Measurements from ENCODE around the gene C13orf46. TPM values are rescaled to one million over a fixed set of nuclear protein-coding genes. Genes with fewer than 3 reads are reported as not detected.
"Not testable (repeated sequence)": the region's sequence is repeated elsewhere in the genome, so short reads cannot be mapped to it uniquely, and the experiment has no call there.

C13orf46 gene
- 1 to 10 TPM; 4.0 to 4.9 TPM for total RNA-seq

DNA sequence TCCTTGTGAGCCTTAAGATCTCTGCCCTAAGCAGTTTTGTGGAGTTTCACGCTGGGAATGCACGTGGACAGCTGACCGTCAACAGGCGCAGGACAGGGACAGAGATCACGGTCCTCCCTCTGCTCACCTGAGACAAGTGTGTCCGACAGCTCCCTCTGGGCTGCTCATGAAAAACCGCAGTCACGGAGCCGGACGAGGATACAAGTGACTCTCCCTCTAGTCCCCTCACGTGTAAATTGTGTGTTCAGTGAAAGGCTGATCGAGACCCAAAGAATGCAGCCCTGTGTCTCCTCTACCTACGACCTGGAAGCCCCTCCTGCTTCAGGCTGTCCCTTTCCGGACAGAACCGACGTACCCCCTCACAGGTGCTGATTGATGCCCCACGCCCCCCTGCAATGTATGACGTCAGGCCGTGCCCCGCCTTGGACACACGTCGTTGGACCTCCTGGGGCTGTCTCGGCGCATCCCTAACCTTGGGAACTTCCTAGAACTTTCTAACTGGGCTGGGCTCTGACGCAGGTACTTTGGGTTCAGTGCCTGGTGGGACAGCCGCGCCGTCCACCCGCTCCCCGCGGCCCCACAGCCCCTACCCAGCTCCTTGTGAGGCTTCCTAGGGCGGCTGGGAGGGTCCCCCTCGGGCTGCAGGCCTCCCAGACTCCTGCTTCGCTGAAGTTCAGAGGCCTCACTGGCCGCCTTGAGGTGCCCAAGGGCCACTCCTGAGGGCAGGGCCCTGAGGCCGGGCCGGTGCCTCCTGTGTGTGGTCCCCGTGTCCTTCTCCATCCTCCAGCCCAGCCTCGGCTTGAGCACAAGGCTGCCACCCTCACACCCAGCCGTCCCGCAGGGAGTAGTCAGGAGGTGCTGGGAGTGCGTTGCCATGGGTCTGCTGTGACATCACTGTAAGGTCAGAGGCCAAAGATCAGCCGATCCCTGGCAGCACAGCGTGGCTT, at the start of gene C13orf46:
Gene C13orf46, minus strand, starts transcription at position 859 of the 947 bp plus-strand sequence. Its CDS starts 79 bp downstream, at position 780.
- Mint-ChIP-seq H3K4me3 (no peak within 1 kb of the TSS), H3K36me3 (peaks cover 4% of the 10 kb centered on the region), H3K27me3 (no peaks in the 10 kb centered on the region), H3K27ac (no peak within 1 kb of the TSS), H3K9me3 (no peaks in the 10 kb centered on the region), H3K4me1 (no peaks in the 10 kb centered on the region)
- ATAC-seq (ENCODE audit: low read depth) (no peak), DNase-seq (no peak)
- POLR2A ChIA-PET = no interaction called here

DNA sequence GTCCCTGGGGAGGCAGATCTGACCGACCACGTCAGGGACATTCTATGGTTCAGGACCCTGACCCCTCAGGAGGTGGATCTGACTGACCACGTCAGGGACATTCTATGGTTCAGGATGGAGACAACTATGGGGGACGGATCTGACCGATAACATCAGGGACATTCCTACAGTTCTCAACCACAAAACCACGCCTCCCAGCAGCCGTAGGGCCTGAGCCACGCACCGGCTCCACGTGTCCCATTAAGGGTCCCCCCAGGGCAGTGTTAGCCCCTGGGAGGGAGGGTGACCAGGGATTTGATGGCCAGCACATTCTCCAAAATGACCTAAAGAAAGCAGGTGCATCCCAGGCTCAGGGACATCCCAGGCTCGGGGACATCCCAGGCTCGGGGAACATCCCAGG, 49.0 kb upstream of the C13orf46 start:
- H3K4me1 Mint-ChIP-seq = peaks cover 2% of the 10 kb centered on the region
- no peak for DNase-seq
- no peaks in the 10 kb centered on the region for H3K27me3 Mint-ChIP-seq
- H3K9me3 Mint-ChIP-seq = no peaks in the 10 kb centered on the region
- no peak overlapping the region for H3K27ac Mint-ChIP-seq
- ATAC-seq (ENCODE audit: low read depth) = no peak
- no peak overlapping the region for H3K4me3 Mint-ChIP-seq
- POLR2A ChIA-PET = no interaction called here
- H3K36me3 Mint-ChIP-seq = no peaks in the 10 kb centered on the region

DNA sequence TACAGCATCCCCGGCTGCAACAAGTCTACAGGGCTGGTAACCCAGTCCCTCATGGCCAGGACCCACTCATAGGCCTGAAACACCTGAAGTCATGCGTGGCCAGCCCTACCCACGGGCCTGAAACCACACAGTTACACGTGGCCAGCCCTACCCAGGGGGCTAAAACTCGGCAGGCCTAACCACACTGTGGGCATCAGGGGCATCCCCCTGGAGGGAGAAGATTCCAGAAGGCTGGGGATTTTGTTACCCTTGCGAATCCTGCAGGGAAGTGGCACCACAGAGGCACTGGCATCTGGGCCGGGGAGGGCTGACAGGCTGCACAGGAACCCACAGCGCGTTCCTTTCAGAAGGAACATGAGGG, 48.4 kb upstream of the C13orf46 start:
- ATAC-seq (ENCODE audit: low read depth) = no peak
- POLR2A ChIA-PET = no interaction called here
- peaks cover 2% of the 10 kb centered on the region for H3K4me1 Mint-ChIP-seq
- H3K9me3 Mint-ChIP-seq = no peaks in the 10 kb centered on the region
- no peaks in the 10 kb centered on the region for H3K27me3 Mint-ChIP-seq
- no peak for DNase-seq
- H3K4me3 Mint-ChIP-seq = no peak overlapping the region
- no peak overlapping the region for H3K27ac Mint-ChIP-seq
- H3K36me3 Mint-ChIP-seq = no peaks in the 10 kb centered on the region

DNA sequence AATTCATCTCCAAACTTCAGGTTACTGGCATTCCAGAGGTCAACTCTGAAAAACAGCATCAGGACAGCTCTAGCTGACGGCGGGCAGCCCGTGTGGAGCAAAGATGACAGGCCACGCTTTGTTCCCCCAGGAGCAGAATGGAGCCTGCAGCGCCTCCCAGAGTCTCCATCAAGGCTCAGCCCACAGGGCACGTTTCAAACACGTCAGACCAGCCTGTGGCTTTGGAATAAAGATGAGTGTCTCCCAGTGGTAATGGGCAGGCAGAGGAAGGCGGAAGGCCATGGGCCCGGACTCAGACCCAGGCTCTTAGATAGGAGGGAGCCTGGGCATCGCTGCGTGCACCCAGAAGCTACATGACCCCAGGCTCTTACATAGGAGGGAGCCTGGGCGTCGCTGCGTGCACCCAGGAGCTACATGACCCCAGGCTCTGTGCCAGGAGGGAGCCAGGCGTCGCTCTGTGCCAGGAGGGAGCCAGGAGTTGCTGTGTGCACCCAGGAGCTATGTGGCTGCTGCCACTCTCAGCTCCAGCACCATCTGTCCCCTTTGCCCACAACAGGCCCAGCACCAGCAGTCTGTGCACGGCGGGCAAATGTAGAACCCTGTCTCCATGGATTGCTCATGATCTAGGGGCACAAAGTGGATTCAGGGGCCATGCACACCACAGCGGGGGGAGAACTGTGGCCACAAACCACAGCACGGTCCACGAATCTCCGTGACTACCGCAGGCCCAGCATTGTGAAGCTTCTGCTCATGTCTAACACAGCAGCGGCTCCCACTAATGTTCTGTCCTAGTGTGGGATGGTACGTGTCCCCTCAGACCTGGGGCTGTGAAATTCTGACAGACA, 47.8 kb upstream of the C13orf46 start:
- no peak overlapping the region for H3K4me3 Mint-ChIP-seq
- ATAC-seq (ENCODE audit: low read depth) = no peak
- H3K27ac Mint-ChIP-seq = no peak overlapping the region
- POLR2A ChIA-PET = no interaction called here
- DNase-seq = no peak
- no peaks in the 10 kb centered on the region for H3K36me3 Mint-ChIP-seq
- no peaks in the 10 kb centered on the region for H3K9me3 Mint-ChIP-seq
- no peaks in the 10 kb centered on the region for H3K27me3 Mint-ChIP-seq
- H3K4me1 Mint-ChIP-seq = peaks cover 3% of the 10 kb centered on the region

DNA sequence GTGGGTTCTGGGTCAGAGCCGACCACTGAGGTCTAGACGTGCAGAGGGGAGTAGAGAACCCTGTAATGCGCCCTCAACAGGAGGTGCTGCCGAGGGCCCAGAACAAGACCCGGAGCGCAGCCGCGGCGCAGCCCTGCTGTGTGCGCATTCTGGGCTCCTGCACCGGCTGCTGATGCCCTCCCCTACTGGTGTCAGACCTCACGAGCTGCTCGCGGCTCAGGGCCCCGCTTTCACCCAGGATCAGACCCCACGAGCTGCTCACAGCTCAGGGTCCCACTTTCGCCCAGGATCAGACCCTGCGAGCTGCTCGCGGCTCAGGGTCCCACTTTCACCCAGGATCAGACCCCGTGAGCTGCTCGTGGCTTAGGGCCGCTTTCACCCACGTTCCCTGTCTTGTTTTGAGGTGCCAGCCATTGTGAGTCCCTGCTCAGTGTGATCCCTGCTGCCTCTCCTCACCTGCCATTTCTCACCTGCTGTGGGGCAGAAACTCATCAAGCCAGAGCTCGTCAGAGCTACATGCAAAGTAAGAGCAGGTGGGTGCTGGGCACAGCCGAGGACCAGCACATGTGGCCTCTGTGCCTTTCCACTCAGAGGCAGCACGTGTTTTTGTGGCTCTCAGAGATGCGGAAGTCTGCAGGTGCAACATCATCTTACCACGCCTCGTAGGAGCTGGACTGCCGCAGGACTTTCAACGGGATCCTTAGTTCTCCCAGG, 47.0 kb upstream of the C13orf46 start:
- DNase-seq = no peak
- Mint-ChIP-seq H3K27me3 (no peaks in the 10 kb centered on the region), H3K27ac (no peak overlapping the region), H3K4me1 (peaks cover 6% of the 10 kb centered on the region), H3K9me3 (no peaks in the 10 kb centered on the region), H3K4me3 (no peak overlapping the region), H3K36me3 (peaks cover 1% of the 10 kb centered on the region)
- POLR2A ChIA-PET = no interaction called here
- no peak for ATAC-seq (ENCODE audit: low read depth)

DNA sequence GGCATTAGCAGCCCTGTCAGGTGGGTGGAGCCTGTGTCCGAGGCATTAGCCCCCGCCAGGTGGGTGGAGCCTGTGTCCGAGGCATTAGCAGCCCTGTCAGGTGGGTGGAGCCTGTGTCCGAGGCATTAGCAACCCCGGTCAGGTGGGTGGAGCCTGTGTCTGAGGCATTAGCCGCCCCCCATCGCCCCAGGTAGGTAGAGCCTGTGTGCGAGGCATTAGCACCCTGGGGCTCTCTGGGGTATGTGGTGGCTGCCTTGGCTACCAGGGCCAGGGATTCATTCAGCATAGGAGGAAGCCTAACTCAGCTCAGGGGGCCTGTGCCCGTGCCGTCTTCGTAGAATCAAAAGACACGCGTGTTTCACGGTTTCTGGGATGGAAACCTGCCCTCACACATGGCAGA, 46.3 kb upstream of the C13orf46 start:
- ATAC-seq (ENCODE audit: low read depth); POLR2A ChIA-PET; H3K36me3 Mint-ChIP-seq; H3K9me3 Mint-ChIP-seq; H3K27ac Mint-ChIP-seq; H3K4me3 Mint-ChIP-seq; DNase-seq; H3K27me3 Mint-ChIP-seq; H3K4me1 Mint-ChIP-seq: not testable (repeated sequence)

DNA sequence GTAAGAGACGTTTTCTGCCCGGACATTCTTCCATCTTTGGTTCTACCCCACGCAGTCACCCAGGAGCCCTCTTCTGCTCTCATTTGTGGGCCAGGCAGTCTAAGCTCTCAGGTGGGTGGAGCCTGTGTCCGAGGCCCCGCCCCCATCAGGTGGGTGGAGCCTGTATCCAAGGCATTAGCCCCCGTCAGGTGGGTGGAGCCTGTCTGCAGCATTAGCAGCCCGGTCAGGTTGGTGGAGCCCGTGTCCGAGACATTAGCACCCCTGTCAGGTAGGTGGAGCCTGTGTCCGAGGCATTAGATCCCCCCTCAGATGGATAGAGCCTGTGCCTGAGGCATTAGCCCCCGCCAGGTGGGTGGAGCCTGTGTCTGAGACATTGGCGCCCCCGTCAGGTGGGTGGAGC, 45.5 kb upstream of the C13orf46 start:
- no peak overlapping the region for H3K27ac Mint-ChIP-seq
- POLR2A ChIA-PET = no interaction called here
- DNase-seq (no peak), ATAC-seq (ENCODE audit: low read depth) (no peak)
- H3K36me3 Mint-ChIP-seq = peaks cover 3% of the 10 kb centered on the region
- H3K27me3 Mint-ChIP-seq = no peaks in the 10 kb centered on the region
- H3K9me3 Mint-ChIP-seq = no peaks in the 10 kb centered on the region
- peaks cover 6% of the 10 kb centered on the region for H3K4me1 Mint-ChIP-seq
- no peak overlapping the region for H3K4me3 Mint-ChIP-seq

DNA sequence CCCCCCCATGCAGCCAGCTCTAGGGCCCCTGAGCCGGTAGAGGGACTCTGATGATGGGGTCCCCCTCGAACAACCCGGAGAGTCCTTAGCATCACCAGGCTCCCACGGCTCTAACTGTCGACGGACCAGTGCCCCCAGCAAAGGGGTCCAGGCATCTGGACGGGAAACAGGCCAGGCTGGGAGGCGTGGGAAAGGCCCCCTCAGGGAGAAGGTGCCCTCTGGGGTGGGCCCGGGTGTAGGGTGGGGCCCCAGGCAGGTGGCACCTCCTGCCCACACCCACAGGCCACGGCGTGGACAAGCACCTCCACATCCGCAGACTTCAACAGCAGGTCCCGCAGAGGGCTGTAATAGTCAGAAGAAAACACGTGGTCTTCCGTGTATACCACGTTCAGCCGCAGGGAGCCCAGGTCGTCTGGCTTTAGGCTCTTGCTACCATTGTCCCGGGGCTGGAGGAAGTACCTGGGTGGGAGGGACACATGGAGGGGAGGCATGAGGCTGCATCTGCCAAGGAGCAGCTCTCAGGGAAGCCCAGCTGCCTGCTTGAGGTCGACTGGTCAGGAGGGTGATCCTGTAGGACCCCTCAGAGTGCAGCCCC, 44.7 kb upstream of the C13orf46 start:
- no peak overlapping the region for H3K4me3 Mint-ChIP-seq
- DNase-seq (no peak), ATAC-seq (ENCODE audit: low read depth) (no peak)
- H3K36me3 Mint-ChIP-seq = peaks cover 3% of the 10 kb centered on the region
- H3K4me1 Mint-ChIP-seq = peaks cover 4% of the 10 kb centered on the region
- H3K27ac Mint-ChIP-seq = no peak overlapping the region
- H3K27me3 Mint-ChIP-seq = no peaks in the 10 kb centered on the region
- no peaks in the 10 kb centered on the region for H3K9me3 Mint-ChIP-seq
- POLR2A ChIA-PET = no interaction called here

DNA sequence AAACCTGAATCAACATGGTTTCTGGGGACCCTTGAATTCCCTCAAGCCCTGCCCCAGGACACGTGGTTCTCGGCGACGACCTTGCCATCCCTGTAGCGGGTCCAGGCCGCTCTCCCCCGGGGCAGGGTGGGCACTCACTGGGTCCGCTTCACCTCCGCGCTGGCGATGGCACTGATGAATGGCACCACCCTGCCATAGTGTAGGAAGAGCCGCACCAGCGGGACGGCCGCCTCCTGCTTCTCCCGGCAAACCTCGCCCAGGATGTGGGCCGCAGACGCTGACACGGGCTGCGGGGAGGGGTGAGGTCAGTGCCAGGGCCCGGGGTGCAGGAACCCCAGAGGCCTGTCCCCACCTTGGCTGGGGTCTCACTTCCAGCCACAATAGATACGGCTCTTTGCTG, 44.1 kb upstream of the C13orf46 start:
- no peak overlapping the region for H3K27ac Mint-ChIP-seq
- POLR2A ChIA-PET = no interaction called here
- no peak overlapping the region for H3K4me3 Mint-ChIP-seq
- DNase-seq (no peak), ATAC-seq (ENCODE audit: low read depth) (no peak)
- H3K36me3 Mint-ChIP-seq = peaks cover 3% of the 10 kb centered on the region
- H3K27me3 Mint-ChIP-seq = no peaks in the 10 kb centered on the region
- H3K9me3 Mint-ChIP-seq = no peaks in the 10 kb centered on the region
- peaks cover 4% of the 10 kb centered on the region for H3K4me1 Mint-ChIP-seq

DNA sequence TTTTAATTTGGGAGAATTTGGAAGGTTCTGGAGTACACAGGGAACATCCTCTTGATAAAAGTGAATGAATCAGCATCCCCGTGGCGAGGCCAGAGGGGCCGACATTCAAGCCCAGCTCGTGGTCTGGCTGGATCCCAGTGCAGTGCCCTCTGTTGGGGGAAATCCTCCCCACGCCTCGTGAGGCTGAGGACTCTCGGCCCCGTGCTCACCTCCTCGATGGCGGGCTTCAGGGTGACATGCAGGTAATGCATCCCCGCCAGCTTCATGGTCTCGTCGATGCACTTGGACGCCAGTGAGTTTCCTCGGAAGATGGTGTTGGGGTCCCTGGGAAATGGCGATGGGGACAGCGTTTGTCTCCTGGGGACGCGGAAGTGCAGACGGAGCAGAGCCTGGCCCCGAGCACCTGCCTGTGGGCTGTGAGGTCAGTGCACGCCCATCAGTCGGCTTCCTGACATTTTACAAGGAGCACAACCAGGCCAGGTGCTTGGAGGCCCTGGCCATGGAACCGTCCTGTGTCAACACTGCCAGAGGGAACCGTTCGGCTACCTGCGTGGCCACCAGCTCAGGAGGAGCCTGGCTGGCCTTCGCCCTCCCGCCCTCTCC, 43.3 kb upstream of the C13orf46 start:
- no peak for ATAC-seq (ENCODE audit: low read depth)
- no peaks in the 10 kb centered on the region for H3K27me3 Mint-ChIP-seq

DNA sequence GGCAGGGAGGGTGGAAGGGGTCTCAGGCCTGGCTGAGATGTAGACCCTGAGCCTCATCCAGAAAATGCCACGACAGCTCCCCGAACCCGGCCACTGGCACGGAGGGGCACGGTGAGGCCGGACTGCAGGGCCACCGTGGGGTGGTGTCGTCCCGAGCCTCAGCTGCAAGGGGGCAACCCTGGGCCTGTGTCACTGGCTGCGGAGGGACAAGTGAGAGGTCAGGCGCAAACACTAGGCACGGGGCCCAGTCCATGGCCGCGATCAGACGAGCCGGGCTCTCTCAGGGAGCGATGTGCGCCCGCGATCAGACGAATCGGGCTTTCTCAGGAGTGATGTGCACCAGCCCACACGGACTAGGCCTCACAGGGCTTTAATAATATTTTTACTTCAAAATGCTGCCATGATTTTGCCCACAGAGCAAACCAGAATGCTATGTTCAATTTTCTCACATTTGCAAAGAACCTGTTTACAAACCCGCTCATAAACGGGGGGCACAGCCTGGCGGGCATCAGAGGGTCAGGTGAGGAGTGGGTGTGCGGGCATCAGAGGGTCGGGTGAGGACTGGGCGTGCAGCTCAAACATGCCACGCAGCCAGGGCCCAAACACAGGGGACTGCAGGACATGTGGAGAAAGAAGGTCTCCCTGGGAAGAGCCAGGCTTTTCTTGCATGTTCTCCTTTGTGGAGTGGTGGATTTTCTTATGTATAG, 42.6 kb upstream of the C13orf46 start:
- Mint-ChIP-seq H3K36me3 (peaks cover 3% of the 10 kb centered on the region), H3K27me3 (no peaks in the 10 kb centered on the region), H3K4me1 (peaks cover 4% of the 10 kb centered on the region), H3K9me3 (no peaks in the 10 kb centered on the region), H3K27ac (no peak overlapping the region), H3K4me3 (no peak overlapping the region)
- no peak for ATAC-seq (ENCODE audit: low read depth)
- DNase-seq = no peak
- POLR2A ChIA-PET = no interaction called here

More for the DNA sequence above, 43.3 kb upstream of the C13orf46 start:
- peaks cover 3% of the 10 kb centered on the region for H3K36me3 Mint-ChIP-seq
- peaks cover 4% of the 10 kb centered on the region for H3K4me1 Mint-ChIP-seq
- no peak for DNase-seq
- H3K9me3 Mint-ChIP-seq = no peaks in the 10 kb centered on the region
- POLR2A ChIA-PET = no interaction called here
- H3K27ac Mint-ChIP-seq = no peak overlapping the region
- H3K4me3 Mint-ChIP-seq = no peak overlapping the region

DNA sequence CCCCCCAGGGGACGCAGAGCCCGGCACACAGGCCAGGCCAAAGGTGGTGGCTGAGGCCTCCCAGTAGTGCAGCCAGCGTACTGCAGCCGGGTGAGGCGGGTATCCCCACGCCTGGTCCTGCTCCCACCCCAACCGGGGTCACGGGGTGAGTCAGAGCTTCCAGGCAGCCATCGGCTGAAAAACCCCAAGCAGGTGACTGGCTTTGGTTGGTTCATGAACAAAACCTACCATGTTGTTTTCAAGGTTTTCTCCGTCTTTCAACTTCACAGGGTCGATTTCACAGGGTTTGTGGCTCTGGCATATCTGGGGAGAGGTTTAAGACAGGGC, 42.1 kb upstream of the C13orf46 start:
- H3K27me3 Mint-ChIP-seq = no peaks in the 10 kb centered on the region
- no peak for ATAC-seq (ENCODE audit: low read depth)
- no peak overlapping the region for H3K4me3 Mint-ChIP-seq
- DNase-seq = no peak
- no peaks in the 10 kb centered on the region for H3K9me3 Mint-ChIP-seq
- POLR2A ChIA-PET = no interaction called here
- peaks cover 7% of the 10 kb centered on the region for H3K4me1 Mint-ChIP-seq
- peaks cover 6% of the 10 kb centered on the region for H3K36me3 Mint-ChIP-seq
- no peak overlapping the region for H3K27ac Mint-ChIP-seq
